Subcutaneous adipose tissue (tissue), 4 donors: ENCODE data around the gene MMP15. TPM values are rescaled to one million over a fixed set of nuclear protein-coding genes. Genes with fewer than 3 reads are reported as not detected.

ENCODE experiments used
- total RNA-seq, 4 donors: library from RNA; depleted of rRNA; stranded (reverse); fragments of >200 nt; gene quantifications; one replicate each; pipeline ENCODE4 v1.1.0, GENCODE V29; 2016
- TF ChIP-seq, protein P1 (sequence below): fragments of 450-650 bp; IDR thresholded peaks from one replicate; pipeline ENCODE4 v1.5.1; 2016; ENCODE audit warnings: low read depth, mild to moderate bottlenecking, control low read depth, antibody characterized with exemption, moderate library complexity

MMP15 gene
- total RNA-seq, 4 donors from 2014 or later, result 2.0 to 26.6 (median 3.4) TPM

DNA sequence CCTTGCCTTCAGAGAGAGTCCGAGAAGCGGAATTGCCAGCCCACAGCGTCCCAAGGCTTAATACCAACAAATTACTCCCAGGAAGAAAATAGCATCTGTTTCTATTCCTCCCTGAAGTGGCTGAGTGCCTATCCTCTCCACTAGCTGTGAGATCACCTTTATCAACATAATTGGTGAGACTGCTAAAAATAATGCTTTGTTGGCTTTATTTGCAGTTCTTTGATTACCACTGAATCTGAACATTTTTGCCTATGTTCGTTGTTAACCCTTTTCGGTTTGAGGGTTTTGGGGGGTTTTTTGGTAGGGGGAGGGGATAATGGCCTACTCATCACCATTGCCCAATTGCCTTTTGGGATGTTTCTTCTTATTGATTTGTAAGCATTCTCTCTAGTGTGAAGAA is 31.0 kb downstream of the MMP15 start:
- TF ChIP-seq, protein P1, sequence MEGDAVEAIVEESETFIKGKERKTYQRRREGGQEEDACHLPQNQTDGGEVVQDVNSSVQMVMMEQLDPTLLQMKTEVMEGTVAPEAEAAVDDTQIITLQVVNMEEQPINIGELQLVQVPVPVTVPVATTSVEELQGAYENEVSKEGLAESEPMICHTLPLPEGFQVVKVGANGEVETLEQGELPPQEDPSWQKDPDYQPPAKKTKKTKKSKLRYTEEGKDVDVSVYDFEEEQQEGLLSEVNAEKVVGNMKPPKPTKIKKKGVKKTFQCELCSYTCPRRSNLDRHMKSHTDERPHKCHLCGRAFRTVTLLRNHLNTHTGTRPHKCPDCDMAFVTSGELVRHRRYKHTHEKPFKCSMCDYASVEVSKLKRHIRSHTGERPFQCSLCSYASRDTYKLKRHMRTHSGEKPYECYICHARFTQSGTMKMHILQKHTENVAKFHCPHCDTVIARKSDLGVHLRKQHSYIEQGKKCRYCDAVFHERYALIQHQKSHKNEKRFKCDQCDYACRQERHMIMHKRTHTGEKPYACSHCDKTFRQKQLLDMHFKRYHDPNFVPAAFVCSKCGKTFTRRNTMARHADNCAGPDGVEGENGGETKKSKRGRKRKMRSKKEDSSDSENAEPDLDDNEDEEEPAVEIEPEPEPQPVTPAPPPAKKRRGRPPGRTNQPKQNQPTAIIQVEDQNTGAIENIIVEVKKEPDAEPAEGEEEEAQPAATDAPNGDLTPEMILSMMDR, result no peak

DNA sequence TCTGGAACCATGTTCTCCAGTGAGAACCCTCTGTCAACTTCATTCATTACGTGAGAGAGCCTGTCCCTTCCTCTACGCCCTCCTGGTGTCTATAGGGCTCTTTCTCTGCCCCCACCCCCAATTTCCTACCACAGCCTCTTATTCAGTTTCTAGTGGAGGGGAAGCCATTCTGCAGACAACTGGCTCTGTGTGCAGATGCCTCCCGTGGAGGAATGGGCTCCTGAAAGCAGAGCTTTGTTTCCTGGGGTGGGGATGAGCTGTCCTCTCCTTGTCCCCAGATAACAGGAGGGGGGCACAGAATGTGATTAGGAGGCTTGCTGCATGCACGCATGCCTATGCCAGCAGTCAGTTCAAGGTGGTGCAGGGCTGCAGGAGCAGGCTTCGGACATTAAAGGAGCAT is 31.6 kb downstream of the MMP15 start:
- TF ChIP-seq, protein P1, result no peak

DNA sequence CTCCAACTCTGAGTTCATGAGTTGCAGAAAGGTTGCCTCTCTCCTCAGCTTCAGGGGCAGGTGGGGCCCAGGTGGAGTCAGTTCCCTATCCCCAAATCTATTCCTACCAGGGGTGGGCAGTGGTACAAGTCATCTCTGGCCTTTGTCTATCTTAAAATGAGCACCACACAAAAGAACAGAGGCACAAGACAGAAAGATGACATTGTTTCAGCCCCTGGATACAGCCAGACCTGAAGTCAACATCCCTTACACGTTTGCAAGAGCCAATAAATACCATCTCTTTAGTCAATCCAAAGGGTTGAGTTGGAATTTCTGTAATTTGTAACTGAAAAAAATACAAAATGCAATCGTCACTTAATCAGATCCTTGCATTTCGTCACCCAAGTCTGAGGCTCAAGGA is 32.2 kb downstream of the MMP15 start:
- TF ChIP-seq, protein P1, result no peak

DNA sequence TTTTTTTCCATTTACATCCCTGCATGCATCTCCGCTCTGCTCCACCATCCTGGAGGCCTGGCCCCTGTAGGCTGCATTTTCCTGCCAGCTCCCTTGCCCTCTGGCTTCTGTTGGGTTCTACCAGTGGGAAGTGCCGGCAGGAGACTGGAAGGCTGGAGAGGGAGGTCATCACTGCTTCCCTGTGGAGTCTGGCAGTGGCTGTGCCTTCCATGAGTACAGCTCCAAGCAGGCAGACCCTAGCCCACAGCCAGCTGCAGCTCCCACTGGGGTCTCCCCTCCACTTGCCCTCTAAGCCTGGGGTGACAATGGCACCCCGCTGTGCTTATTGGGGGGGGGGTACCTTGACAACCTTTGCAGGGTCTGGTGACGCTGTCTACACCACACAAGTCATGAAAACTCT is 37.3 kb downstream of the MMP15 start:
- TF ChIP-seq, protein P1, result no peak

DNA sequence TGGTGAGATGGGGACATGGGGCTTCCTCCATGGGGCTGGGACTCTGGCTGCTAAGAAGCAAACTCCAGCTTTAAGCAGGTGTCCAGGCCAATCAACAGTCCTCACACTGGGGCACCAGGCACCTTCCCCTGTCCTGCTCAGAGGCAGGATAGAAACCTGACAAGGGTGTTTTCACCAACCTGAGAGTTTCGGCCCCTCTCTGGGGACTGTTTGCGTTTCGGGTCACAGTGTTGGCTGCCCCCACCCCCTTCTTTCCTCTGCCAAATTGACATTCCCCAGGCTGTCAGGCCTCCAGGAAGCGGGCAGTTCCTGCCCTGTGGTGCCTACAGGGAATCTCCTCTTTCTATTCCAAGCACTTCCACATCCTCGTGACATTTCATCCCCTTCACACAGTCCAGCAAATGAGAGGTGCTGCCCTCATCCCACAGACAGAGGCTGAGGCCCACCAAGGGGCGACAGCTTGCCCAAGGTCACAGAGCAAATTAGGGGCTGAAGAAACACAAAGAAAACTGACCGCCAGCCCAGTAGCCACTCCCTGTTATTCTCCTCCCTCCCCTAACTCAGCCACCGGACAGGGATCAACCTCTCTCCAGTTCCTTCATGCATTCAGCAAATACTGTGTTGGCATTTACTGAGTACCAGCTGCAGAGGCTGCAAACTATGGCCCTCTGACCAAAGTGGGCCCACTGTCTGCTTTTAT is 38.0 kb downstream of the MMP15 start:
- TF ChIP-seq, protein P1, result no peak

DNA sequence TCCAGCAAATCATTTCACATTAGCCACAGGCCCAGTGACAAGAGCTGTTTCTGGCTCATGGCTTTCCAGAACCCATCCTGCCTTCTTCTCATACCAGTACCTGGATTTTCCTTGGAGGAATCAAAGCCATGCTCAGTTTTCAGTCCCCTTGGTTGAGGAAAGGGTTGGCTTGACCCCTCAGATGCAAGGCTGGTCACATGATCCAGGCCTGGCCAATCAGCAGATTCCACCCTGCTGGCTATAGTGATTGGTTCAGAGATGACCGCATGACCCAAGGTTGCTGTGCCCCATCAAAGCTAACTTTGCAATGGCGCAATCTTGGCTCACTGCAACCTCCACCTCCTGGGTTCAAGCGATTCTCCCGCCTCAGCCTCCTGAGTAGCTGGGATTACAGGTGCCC is 45.0 kb downstream of the MMP15 start:
- TF ChIP-seq, protein P1, result no peak

DNA sequence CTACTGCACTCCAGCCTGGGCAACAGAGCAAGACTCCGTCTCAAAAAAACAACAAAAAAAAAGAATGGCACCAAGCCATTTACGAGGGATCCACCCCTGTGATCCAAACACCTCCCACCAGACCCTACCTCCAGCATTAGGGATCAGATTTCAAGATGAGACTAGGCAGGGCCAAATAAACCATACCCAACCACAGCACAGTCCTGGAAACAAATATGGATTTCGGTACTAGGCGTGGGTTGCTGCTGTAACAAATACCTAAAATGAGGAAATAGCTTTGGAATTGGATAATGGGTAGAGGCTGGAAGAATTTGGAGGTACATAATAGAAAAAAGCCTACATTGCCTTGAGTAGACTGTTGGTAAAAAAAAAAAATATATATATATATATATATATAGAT is 49.1 kb downstream of the MMP15 start:
- TF ChIP-seq, protein P1, result no peak
